GM06990 (cell line): ENCODE data around the gene APOB.

Experiments used
- DNase-seq: peaks from one replicate; pipeline ENCODE4 v3.0.0-alpha.2; 2011; ENCODE audit not compliant: insufficient read length; ENCODE audit errors: extremely low read depth
- H3K27me3 ChIP-seq: replicated peaks from 2 replicates; pipeline ENCODE4 v1.6.0; 2011; ENCODE audit warnings: low read length; ENCODE audit not compliant: control insufficient read depth, insufficient read depth
- H3K36me3 ChIP-seq: 2 replicates; pipeline ENCODE4 v1.5.1; 2011; ENCODE audit warnings: low read length; ENCODE audit not compliant: control insufficient read depth, insufficient read depth
- H3K4me3 ChIP-seq: replicated peaks from 2 replicates; pipeline ENCODE4 v1.5.1; 2011; ENCODE audit warnings: low read depth, mild to moderate bottlenecking, control low read depth, low read length
- CTCF ChIP-seq: IDR thresholded peaks from 2 replicates; pipeline ENCODE4 v1.5.1; 2011; ENCODE audit warnings: low read length, control low read depth, mild to moderate bottlenecking, inconsistent platforms; ENCODE audit not compliant: insufficient read depth, poor library complexity, severe bottlenecking

The APOB gene

GRCh38 chr2:21059885-21060610 lies 16.2 kb upstream of the APOB start:
- no peak for TF ChIP-seq CTCF
- no peaks in the 10 kb centered on the region; the same call in 1 of the 2 replicates for H3K27me3 ChIP-seq
- no peaks in the 10 kb centered on the region for H3K36me3 ChIP-seq
- no peak overlapping the region for H3K4me3 ChIP-seq
- DNase-seq: no peak

- Histone ChIP-seq H3K36me3 (no peaks in the 10 kb centered on the region), H3K4me3 (no peak overlapping the region), H3K27me3 (no peaks in the 10 kb centered on the region; the same call in 1 of the 2 replicates)
- TF ChIP-seq CTCF: no peak
- no peak for DNase-seq
These were observed 13.2 kb upstream of the APOB start for GRCh38 chr2:21057097-21057496.

GRCh38 chr2:21055879-21056790 lies 12.3 kb upstream of the APOB start:
- no peaks in the 10 kb centered on the region for H3K36me3 ChIP-seq
- TF ChIP-seq CTCF: no peak
- H3K27me3 ChIP-seq: no peaks in the 10 kb centered on the region; the same call in 1 of the 2 replicates
- H3K4me3 ChIP-seq: no peak overlapping the region
- DNase-seq: no peak

GRCh38 chr2:21055451-21055850 lies 11.6 kb upstream of the APOB start:
- Histone ChIP-seq H3K4me3 (no peak overlapping the region), H3K27me3 (no peaks in the 10 kb centered on the region; the same call in 1 of the 2 replicates), H3K36me3 (no peaks in the 10 kb centered on the region)
- DNase-seq: no peak
- no peak for TF ChIP-seq CTCF

GRCh38 chr2:21054011-21054410 lies 10.1 kb upstream of the APOB start:
- Histone ChIP-seq H3K4me3 (no peak overlapping the region), H3K27me3 (no peaks in the 10 kb centered on the region; the same call in 1 of the 2 replicates), H3K36me3 (no peaks in the 10 kb centered on the region)
- TF ChIP-seq CTCF: no peak
- DNase-seq: no peak
